H1 (cell line): Measurements from ENCODE around the gene IVNS1ABP.

Source experiments
- CTCF ChIP-seq, 3 experiments: IDR thresholded peaks; 1 replicate in 2 of 3; 2 replicates in 1 of 3; pipeline versions ENCODE4 v1.5.1 to v1.6.1; 2011; ENCODE audit warnings: low read length in 3 of 3, mild to moderate bottlenecking in 3 of 3, inconsistent platforms in 2 of 3, low read depth in 1 of 3, moderate library complexity in 1 of 3; ENCODE audit not compliant: insufficient read depth in 1 of 3; ENCODE audit errors: control extremely low read depth in 1 of 3
- POLR2A ChIP-seq, 2 experiments: IDR thresholded peaks; 1 replicate in 1 of 2; 2 replicates in 1 of 2; pipeline ENCODE4 v1.6.1; 2011; ENCODE audit warnings: low read depth in 2 of 2, low read length in 2 of 2, mild to moderate bottlenecking in 2 of 2; ENCODE audit errors: control extremely low read depth in 1 of 2
- YY1 ChIP-seq: IDR thresholded peaks from 2 replicates; pipeline ENCODE4 v1.6.1; 2011; ENCODE audit warnings: low read depth, mild to moderate bottlenecking, low read length

- TF ChIP-seq YY1 (no peak), POLR2A (IDR thresholded peaks at IDR 0.05; ENCODE audit: control extremely low read depth in 1 of 2, low read depth in 2 of 2, low read length in 2 of 2) (no peak), CTCF (IDR thresholded peaks at IDR 0.05; ENCODE audit: control extremely low read depth in 1 of 3, insufficient read depth in 1 of 3, low read depth in 1 of 3, low read length in 3 of 3) (no peak)
Measured at GRCh38 chr1:185351734-185352466, 34.9 kb upstream of the IVNS1ABP start.
